Adrenal gland (tissue), 12 donors: ENCODE measurements around the gene TSC22D2. TPM values are rescaled to one million over a fixed set of nuclear protein-coding genes. Genes with fewer than 3 reads are reported as not detected.

Experiments
- DNase-seq, 7 donors: peaks; one replicate each; pipeline ENCODE4 v3.0.0-alpha.2; 2019 to 2020
- H3K27ac ChIP-seq, 5 donors: fragments of 200-600 bp; sonication (generic) in 4 of 5; 1 replicate in 3 of 5; 2 replicates in 2 of 5; pipeline versions ENCODE4 v1.5.1 to v1.8.0; 2016 to 2020; ENCODE audit warnings: mild to moderate bottlenecking in 1 of 5
- H3K27me3 ChIP-seq: fragments of 200-600 bp; 2 replicates; pipeline ENCODE4 v1.8.0; 2021
- H3K36me3 ChIP-seq, 2 donors: fragments of 200-600 bp; replicated peaks in 1 of 2; 1 replicate in 1 of 2; 2 replicates in 1 of 2; pipeline versions ENCODE4 v1.5.1 to v1.8.0; 2018 to 2022
- H3K4me1 ChIP-seq, 2 donors: fragments of 200-600 bp; replicated peaks in 1 of 2; 1 replicate in 1 of 2; 2 replicates in 1 of 2; pipeline versions ENCODE4 v1.5.1 to v1.8.0; 2018 to 2021
- H3K4me3 ChIP-seq, 4 donors: fragments of 200-600 bp; sonication (generic) in 3 of 4; one replicate each; pipeline ENCODE4 v1.5.1; 2016 to 2018
- H3K9me3 ChIP-seq, 3 donors: fragments of 200-600 bp; sonication (generic) in 1 of 3; replicated peaks in 1 of 3; 1 replicate in 2 of 3; 2 replicates in 1 of 3; pipeline versions ENCODE4 v1.5.1 to v1.8.0; 2016 to 2021
- CTCF ChIP-seq, 6 experiments: fragments of 450-650 bp in 4 of 6; fragments of 200-600 bp in 2 of 6; sonication (generic) in 1 of 6; IDR thresholded peaks; 1 replicate in 5 of 6; 2 replicates in 1 of 6; pipeline versions ENCODE4 v1.5.1 to v1.8.0; 2016 to 2021; ENCODE audit warnings: antibody characterized with exemption in 6 of 6, mild to moderate bottlenecking in 2 of 6, moderate library complexity in 1 of 6
- POLR2A ChIP-seq, 2 donors: fragments of 450-650 bp; IDR thresholded peaks; one replicate each; pipeline ENCODE4 v1.6.1; 2017; ENCODE audit warnings: antibody characterized with exemption in 2 of 2, mild to moderate bottlenecking in 2 of 2, moderate library complexity in 1 of 2
- WGBS, 4 donors: extraction: QIAGEN DNeasy Blood & Tissue Kit in 2 of 4; methylation state at CpG; one replicate each; pipeline versions ENCODE4 v1.1.5 to v1.1.7; 2013 to 2017; 5-methylcytosine and 5-hydroxymethylcytosine counted together
- intact Hi-C, 2 donors: fragments of 100-400 bp; cut with DNase I; formaldehyde crosslinking; loops; one replicate each; pipeline versions ENCODE4 v1.14.1 to v1.15.0; 2022 to 2023
- polyA plus RNA-seq, 3 donors: library from polyadenylated mRNA; stranded (reverse); fragments of 200-250 nt in 2 of 3; fragments of 350-450 nt in 1 of 3; fragmentation: Illumina TruSeq in 1 of 3; extraction: RNeasy Lipid Tissue Mini Kit (QIAGEN cat#74804) in 1 of 3; gene quantifications; one replicate each; pipeline ENCODE4 v1.2.3, GENCODE V29; 2013 to 2014
- total RNA-seq, 9 donors: library from RNA; depleted of rRNA in 4 of 9; stranded (reverse); fragments of >200 nt in 4 of 9; fragments of 120-200 nt in 1 of 9; fragmentation: NEBNext Ultra II Directional in 1 of 9; extraction: Animal tissue kit (Norgen Biotek cat#: 25700) in 1 of 9; gene quantifications; one replicate each; pipeline versions ENCODE4 v1.1.0 to v1.2.4, GENCODE V29; 2013 to 2023
- donor health status: healthy with polysubstance abuse.
- donor health status: Bipolar disorder and iron deficiency.
- donor health status: DM: yes; HTN: yes; CAD: no.
- donor health status: DM: no; HTN: no; CAD: no.
- donor health status: DM: no; HTN: no; CAD: no.
- donor health status: DM: yes; HTN: yes; CAD: no.

The TSC22D2 gene
- total and polyA plus RNA-seq, 12 donors = 8.3 to 22.6 (median 17.6) TPM

- no peak for TF ChIP-seq CTCF (IDR thresholded peaks at IDR 0.05)
- TF ChIP-seq POLR2A (IDR thresholded peaks at IDR 0.05) = no peak
- Histone ChIP-seq H3K4me3 (peak overlapping the region in 2 of 4 donors; percentile 24 to 67), H3K9me3 (no peaks in the 10 kb centered on the region), H3K36me3 (no peaks in the 10 kb centered on the region), H3K27ac (peak overlapping the region in 1 of 5 donors; percentile 10), H3K4me1 (peaks cover 31 to 65% of the 10 kb centered on the region in 2 donors), H3K27me3 (no peaks in the 10 kb centered on the region)
- DNase-seq = no peak
- intact Hi-C loops = loop anchor here in 1 of 2 donors (10.0 kb wide), 1 partner anchor 82 kb away; no protein-coding TSS in a partner anchor
- 4 to 9% (median 7%) methylated on average over 5 of the region's 5 CpGs for WGBS, 4 donors
Measured at GRCh38 chr3:150412561-150413231, 4.6 kb downstream of the TSC22D2 start.

DNA sequence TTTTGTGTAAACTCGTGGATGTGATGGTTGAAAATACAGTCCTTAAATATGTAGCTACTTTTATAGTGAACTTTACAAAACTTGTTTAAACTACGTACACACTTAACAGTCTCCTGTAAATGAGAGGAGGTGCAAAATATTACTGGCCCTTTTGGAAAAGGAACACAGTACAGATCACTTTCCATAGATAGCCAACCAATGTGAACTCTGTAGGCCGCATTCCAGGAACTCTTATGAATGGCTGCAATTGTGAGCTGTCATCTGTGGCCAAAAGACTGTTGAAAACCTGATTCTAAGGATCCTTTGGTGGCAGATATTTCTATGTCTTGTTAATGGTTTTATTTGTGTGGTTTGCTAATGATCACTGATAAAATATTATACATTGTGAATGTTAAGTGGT is 6.2 kb downstream of the TSC22D2 start:
- H3K27ac ChIP-seq = no peak overlapping the region
- WGBS, 4 donors = 33 to 40% (median 38%) methylated on average over 3 of the region's 3 CpGs
- TF ChIP-seq POLR2A (IDR thresholded peaks at IDR 0.05) (no peak), CTCF (IDR thresholded peaks at IDR 0.05) (no peak)
- H3K36me3 ChIP-seq = no peaks in the 10 kb centered on the region
- DNase-seq = no peak
- H3K4me1 ChIP-seq = peaks cover 31 to 81% of the 10 kb centered on the region in 2 donors
- peak overlapping the region in 1 of 4 donors; percentile 15 for H3K4me3 ChIP-seq
- intact Hi-C loops = loop anchor here in 1 of 2 donors (10.0 kb wide), 1 partner anchor 81 kb away; no protein-coding TSS in a partner anchor
- H3K27me3 ChIP-seq = no peaks in the 10 kb centered on the region
- no peaks in the 10 kb centered on the region for H3K9me3 ChIP-seq

GRCh38 chr3:150414959-150415358 is 6.9 kb downstream of the TSC22D2 start:
- WGBS, 4 donors = 65 to 74% (median 67%) methylated on average over 5 of the region's 5 CpGs
- H3K9me3 ChIP-seq = no peaks in the 10 kb centered on the region

More at GRCh38 chr3:150414959-150415358, 6.9 kb downstream of the TSC22D2 start:
- intact Hi-C loops = loop anchor here in 1 of 2 donors (10.0 kb wide), 1 partner anchor 80 kb away; no protein-coding TSS in a partner anchor
- Histone ChIP-seq H3K27me3 (no peaks in the 10 kb centered on the region), H3K36me3 (no peaks in the 10 kb centered on the region), H3K27ac (no peak overlapping the region), H3K4me3 (peak overlapping the region in 1 of 4 donors; percentile 15), H3K4me1 (peaks cover 31 to 88% of the 10 kb centered on the region in 2 donors)
- DNase-seq = no peak
- TF ChIP-seq CTCF (IDR thresholded peaks at IDR 0.05) (no peak), POLR2A (IDR thresholded peaks at IDR 0.05) (no peak)
